ENCODE results near the gene NAT9. TPM values are rescaled to one million over a fixed set of nuclear protein-coding genes. Genes with fewer than 3 reads are reported as not detected.
A peak's percentile ranks its signal among the peaks of the same experiment; 100 is the strongest.

Gene NAT9
- total RNA-seq, 3 donors from 2014 or later: 63.1 to 68.7 (median 65.9) TPM

DNA sequence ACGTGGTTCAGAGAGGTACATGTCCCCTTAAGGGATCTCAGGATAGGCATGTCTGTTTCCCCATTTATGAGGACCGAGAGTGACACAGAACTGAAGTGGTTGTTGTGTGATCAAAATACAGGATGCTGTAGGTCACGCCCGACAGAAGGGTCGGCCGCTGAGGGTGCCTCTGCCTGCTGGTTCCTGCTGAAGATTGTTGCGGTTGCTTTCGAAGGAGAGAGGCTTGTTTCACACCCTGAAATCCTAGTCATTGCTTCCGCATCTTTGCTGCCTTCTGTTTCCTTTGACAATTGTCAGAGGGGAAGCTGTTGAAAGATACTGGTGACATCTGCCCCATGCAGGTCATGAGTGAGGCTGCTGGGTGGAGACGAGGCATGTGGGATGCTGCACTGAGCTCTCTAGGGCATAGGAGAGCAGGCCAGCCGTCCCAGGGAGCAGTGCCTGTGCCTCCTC is 3.8 kb upstream of the NAT9 start:
- Mint-ChIP-seq H3K27me3 (ENCODE audit: low read depth) (no peaks in the 10 kb centered on the region), H3K4me3 (peak overlapping the region; percentile 68), H3K4me1 (ENCODE audit: low read depth) (peaks cover 77% of the 10 kb centered on the region), H3K9me3 (no peaks in the 10 kb centered on the region), H3K36me3 (ENCODE audit: insufficient read depth) (peaks cover 9% of the 10 kb centered on the region)
- DNase-seq (peak; percentile 36), ATAC-seq (peak; percentile 70)

DNA sequence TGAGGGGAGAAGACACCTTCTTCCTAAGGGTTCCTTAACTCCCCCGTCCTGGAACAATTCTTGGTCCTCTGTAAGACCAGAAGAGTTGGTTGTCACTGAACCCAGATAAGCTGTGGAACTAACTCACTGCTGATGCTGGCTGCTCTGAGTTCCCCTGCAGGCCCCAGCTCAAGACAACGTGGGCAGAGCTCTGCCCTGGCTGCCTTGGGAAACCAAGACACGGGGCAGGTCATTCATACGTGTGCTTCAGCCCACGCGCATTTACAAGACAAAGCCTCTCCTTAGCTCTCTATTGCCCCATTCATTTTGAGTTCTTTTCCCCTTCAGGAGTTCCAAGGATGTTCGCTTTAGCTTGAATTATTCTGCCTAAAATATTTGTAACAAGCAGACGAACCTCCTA is 3.4 kb upstream of the NAT9 start:
- Mint-ChIP-seq H3K27me3 (ENCODE audit: low read depth) (no peaks in the 10 kb centered on the region), H3K4me1 (ENCODE audit: low read depth) (peaks cover 72% of the 10 kb centered on the region), H3K4me3 (peak overlapping the region; percentile 68), H3K9me3 (no peaks in the 10 kb centered on the region), H3K36me3 (ENCODE audit: insufficient read depth) (peaks cover 9% of the 10 kb centered on the region)
- DNase-seq (no peak), ATAC-seq (peak; percentile 0 to 4)

DNA sequence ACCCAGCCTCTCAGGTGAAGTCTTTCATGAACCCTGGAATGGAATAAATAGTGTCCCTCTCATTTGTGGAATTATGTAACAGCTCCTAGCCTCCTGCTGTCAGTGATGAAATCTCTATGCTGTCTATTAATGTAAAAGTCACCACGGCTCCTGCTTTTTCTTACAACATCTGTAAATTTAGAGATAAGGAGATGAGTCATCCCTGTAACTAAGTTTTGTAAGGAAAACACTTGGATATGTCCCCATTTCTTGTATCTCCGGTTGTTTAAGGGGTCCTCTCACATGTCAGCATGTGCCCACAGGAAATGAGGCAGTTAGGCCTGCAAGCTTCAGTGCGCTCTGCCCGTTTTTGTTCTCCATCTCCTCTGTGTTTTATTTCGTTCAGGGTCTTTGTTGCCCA is 2.8 kb upstream of the NAT9 start:
- no peaks in the 10 kb centered on the region for H3K9me3 Mint-ChIP-seq
- no peak overlapping the region for H3K4me3 Mint-ChIP-seq
- peaks cover 69% of the 10 kb centered on the region for H3K4me1 Mint-ChIP-seq (ENCODE audit: low read depth)
- no peak for ATAC-seq
- peaks cover 11% of the 10 kb centered on the region for H3K36me3 Mint-ChIP-seq (ENCODE audit: insufficient read depth)
- H3K27me3 Mint-ChIP-seq (ENCODE audit: low read depth): no peaks in the 10 kb centered on the region
- DNase-seq: no peak

DNA sequence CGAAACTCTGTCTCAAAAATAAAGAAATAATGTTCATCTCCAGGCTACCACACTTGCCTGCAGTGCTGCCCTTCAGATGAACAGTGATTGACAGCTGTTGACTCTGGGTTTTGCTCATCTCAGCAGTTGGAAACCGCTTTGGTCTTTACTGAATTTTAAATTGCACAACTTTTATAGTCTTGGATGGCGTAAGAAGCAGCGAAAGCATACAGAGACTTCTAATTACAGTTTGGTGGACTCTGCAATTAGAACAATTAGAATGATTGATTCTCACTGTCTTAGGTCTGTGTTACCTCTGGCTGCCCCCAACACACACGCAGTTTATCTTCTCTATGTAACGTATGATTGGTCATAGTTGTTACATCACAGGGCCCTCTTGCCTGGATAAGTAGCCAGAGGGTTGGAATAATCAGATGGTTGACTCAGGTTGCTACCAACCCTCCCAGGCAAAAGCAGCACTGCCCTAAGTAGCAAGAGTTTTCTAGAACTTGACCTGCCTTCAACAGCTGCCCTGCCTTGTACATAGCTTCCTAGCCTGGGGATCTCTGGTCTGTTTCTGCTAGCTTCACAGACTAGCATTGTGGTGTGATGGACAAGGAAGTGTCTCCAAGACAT is 1.9 kb upstream of the NAT9 start:
- peaks cover 70% of the 10 kb centered on the region for H3K4me1 Mint-ChIP-seq (ENCODE audit: low read depth)
- H3K4me3 Mint-ChIP-seq: peak overlapping the region; percentile 64
- H3K27me3 Mint-ChIP-seq (ENCODE audit: low read depth): no peaks in the 10 kb centered on the region
- peaks cover 14% of the 10 kb centered on the region for H3K36me3 Mint-ChIP-seq (ENCODE audit: insufficient read depth)
- H3K9me3 Mint-ChIP-seq: no peaks in the 10 kb centered on the region
- ATAC-seq: no peak
- DNase-seq: no peak

DNA sequence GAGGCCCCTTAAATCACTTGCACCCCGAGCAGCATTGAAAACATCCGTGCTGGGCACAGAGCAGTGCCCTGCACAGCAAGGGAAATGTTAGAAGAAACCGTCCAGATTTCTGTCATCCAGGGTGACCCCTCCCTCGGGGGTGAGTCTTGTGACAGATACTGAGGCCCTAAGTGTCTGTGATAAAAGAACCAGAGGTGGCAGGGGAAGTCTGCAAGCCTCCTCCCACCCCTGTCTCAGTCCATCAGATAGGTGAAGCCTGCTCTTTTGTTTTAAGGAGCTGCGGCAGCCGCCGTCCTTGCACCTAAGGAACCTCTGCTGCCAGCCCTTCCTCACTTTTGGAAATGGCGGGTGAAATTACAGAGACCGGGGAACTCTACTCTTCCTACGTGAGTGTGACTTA is 845 bp upstream of the NAT9 start:
- Mint-ChIP-seq H3K9me3 (no peaks in the 10 kb centered on the region), H3K4me3 (peak overlapping the region; percentile 100), H3K27me3 (ENCODE audit: low read depth) (no peaks in the 10 kb centered on the region), H3K36me3 (ENCODE audit: insufficient read depth) (peaks cover 17% of the 10 kb centered on the region), H3K4me1 (ENCODE audit: low read depth) (peaks cover 66% of the 10 kb centered on the region)
- ATAC-seq (no peak), DNase-seq (no peak)

DNA sequence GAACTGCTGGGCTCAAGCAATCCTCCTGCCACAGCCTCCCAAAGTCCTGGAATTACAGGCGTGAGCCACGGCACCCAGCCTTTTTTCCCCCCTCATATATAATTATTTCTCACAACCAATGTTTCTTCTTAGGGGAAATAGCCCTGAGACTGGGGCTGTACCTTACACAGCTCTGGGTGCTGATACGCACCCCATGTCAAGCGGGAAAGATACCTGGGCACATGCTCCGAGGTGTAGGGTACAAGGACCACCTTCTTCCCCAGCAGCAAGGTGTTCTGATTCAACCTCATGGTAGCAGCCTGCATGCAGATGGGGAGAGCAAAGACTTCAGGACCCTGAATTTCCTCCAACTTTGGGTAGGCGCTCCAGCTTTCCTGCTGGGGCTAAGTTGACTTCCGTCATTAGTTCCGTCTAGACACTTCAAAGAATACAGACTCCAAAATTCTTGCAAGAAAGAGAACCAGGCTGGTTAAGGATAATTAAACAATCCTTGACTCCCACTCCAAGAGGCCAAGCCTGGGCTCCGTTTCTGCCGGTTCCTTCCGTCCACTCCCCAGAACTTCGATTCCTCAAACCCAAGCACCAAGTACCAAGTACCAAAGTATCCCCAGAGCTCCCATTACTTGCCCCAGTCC is 619 bp downstream of the NAT9 start:
- H3K27me3 Mint-ChIP-seq (ENCODE audit: low read depth): no peaks in the 10 kb centered on the region
- H3K9me3 Mint-ChIP-seq: no peaks in the 10 kb centered on the region
- peak overlapping the region; percentile 100 for H3K4me3 Mint-ChIP-seq
- no peak for DNase-seq
- no peak for ATAC-seq
- H3K4me1 Mint-ChIP-seq (ENCODE audit: low read depth): peaks cover 57% of the 10 kb centered on the region
- peaks cover 23% of the 10 kb centered on the region for H3K36me3 Mint-ChIP-seq (ENCODE audit: insufficient read depth)

DNA sequence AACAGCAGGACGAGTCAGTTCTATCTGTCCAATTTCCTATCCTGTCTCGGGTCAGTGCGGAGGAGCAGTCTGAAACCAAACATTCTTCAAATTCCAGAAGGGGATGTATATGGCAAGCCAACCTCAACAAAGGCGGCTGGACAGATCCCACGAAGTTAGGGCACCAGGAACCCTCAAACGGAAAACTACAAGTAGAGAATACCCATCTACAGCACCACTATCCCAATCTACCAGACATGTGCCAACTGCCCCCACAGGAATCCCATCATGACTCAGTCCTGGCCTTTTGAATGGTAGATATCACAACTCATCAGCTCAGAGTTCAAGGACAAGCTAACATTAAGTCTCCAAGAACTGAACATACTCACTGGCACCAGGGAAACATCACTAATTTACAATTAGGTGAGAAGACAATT is 2.3 kb downstream of the NAT9 start:
- DNase-seq (no peak), ATAC-seq (no peak)
- Mint-ChIP-seq H3K27me3 (ENCODE audit: low read depth) (no peaks in the 10 kb centered on the region), H3K9me3 (no peaks in the 10 kb centered on the region), H3K4me1 (ENCODE audit: low read depth) (peaks cover 46% of the 10 kb centered on the region), H3K4me3 (peak overlapping the region; percentile 100), H3K36me3 (ENCODE audit: insufficient read depth) (peaks cover 27% of the 10 kb centered on the region)

DNA sequence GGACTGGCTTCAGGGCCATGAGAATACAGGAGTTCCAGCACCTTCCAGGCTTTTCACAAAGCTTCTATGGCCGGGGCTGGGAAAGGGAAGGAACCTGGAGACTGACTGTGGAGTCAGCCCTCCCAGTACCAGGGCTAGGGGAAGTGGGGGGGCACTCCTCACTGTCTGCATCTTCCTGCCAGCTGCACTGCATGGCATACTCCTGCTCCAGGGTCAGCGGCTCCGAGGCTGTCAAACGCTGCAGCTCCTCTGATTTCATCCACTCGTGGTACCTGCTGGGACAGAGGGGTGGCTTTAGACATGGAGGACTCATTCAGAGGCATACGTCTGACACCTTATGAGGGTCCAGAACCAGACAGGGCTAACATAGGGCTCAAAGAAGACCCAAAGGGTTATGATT is 2.7 kb downstream of the NAT9 start:
- Mint-ChIP-seq H3K4me3 (peak overlapping the region; percentile 100), H3K36me3 (ENCODE audit: insufficient read depth) (peaks cover 32% of the 10 kb centered on the region), H3K4me1 (ENCODE audit: low read depth) (peaks cover 46% of the 10 kb centered on the region), H3K9me3 (no peaks in the 10 kb centered on the region), H3K27me3 (ENCODE audit: low read depth) (no peaks in the 10 kb centered on the region)
- DNase-seq: no peak
- ATAC-seq: no peak

DNA sequence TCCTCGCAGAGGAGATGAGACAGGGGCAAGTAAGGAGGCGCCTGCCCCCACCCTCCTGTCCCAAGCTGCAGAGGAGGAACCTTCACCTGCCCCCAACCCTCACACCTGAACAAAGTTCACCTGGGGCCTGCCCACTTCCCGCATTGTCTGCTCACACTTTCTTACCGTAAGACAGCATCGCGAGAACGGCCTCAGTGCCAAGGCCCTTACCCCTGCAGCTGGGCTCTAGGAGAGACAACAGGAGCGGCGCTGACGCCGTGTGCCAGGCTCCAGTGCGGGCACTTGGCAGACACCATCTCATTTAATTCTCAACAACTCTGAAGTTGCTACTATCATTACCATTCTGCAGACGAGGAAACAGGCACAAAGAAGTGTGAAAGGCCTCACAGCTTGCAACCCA is 4.1 kb downstream of the NAT9 start:
- Mint-ChIP-seq H3K36me3 (ENCODE audit: insufficient read depth) (peaks cover 30% of the 10 kb centered on the region), H3K9me3 (no peaks in the 10 kb centered on the region), H3K4me1 (ENCODE audit: low read depth) (peaks cover 36% of the 10 kb centered on the region), H3K4me3 (no peak overlapping the region), H3K27me3 (ENCODE audit: low read depth) (no peaks in the 10 kb centered on the region)
- ATAC-seq (no peak), DNase-seq (no peak)

DNA sequence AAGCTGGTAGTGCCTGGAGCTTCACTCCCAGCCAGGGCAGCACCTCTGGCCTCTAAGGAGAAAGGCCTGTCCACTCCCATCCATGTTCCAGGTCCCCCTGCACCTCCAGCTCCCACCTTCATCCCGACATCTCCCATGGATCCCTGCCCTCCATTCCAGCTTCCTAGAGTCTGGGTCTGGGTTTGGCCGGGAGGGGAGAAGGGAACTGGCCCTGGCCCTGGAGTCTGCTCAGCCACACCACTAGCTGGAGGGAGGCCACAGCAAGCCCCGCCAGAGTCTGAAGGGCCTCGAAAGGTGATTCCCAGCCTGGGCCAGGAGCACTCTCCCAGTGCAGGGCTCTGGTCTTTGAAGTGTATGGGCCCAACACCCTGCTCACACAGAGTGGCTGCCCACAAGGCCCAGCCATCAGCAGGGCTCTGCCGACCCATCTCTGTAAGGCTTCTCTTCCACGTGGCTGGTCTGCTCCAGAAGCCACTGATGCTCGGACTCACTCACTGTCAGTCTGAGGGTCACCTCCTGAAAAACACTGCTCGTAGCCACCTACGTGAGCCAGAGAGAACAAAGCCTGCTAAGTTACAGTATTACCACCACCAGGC is 4.7 kb downstream of the NAT9 start:
- DNase-seq (no peak), ATAC-seq (no peak)
- no peaks in the 10 kb centered on the region for H3K27me3 Mint-ChIP-seq (ENCODE audit: low read depth)
- H3K4me1 Mint-ChIP-seq (ENCODE audit: low read depth): peaks cover 32% of the 10 kb centered on the region
- H3K4me3 Mint-ChIP-seq: no peak overlapping the region
- H3K9me3 Mint-ChIP-seq: no peaks in the 10 kb centered on the region
- H3K36me3 Mint-ChIP-seq (ENCODE audit: insufficient read depth): peaks cover 32% of the 10 kb centered on the region

DNA sequence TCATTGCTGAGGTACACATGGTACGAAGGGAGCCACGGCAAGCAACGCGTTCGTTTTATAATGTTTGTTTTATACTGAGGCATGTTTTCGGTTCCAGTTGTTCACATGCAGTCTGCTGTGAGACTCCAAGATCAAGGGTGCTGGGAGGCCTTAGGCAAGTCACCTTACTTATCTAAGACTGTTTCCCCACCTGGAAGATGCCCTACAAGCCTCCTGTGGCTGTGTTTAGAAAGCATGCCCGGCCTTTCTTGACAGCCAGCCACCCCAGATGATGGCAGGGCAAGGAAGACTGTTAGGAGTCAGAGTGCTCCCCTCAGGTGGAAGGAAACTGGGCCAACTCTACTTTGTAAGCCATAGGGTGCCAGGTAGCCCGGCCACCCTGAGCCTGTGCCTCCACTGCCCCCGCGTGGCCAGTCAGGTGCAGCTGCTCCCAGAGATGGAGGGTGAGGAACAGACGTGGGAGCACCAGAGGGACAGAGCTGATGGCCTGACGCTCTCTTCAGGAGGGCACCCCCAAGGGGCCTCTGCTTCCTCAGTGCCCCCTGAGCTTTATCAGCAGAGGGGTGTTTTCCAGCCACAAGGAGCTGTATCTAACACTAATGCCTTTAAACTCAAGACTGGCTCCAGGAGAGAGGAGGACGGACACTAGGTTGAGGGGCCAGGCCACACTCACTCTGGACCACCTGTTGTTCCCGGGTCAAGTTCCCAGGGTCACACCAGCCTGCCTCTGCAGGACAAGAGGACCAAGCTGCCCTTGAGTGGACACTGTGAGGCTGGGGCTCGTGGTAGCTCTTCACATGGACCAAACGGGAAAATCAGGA is 5.4 kb downstream of the NAT9 start:
- DNase-seq (peak; percentile 72), ATAC-seq (peak; percentile 90 to 92)
- Mint-ChIP-seq H3K27me3 (ENCODE audit: low read depth) (no peaks in the 10 kb centered on the region), H3K4me1 (ENCODE audit: low read depth) (peaks cover 27% of the 10 kb centered on the region), H3K36me3 (ENCODE audit: insufficient read depth) (peaks cover 31% of the 10 kb centered on the region), H3K4me3 (no peak overlapping the region), H3K9me3 (no peaks in the 10 kb centered on the region)

DNA sequence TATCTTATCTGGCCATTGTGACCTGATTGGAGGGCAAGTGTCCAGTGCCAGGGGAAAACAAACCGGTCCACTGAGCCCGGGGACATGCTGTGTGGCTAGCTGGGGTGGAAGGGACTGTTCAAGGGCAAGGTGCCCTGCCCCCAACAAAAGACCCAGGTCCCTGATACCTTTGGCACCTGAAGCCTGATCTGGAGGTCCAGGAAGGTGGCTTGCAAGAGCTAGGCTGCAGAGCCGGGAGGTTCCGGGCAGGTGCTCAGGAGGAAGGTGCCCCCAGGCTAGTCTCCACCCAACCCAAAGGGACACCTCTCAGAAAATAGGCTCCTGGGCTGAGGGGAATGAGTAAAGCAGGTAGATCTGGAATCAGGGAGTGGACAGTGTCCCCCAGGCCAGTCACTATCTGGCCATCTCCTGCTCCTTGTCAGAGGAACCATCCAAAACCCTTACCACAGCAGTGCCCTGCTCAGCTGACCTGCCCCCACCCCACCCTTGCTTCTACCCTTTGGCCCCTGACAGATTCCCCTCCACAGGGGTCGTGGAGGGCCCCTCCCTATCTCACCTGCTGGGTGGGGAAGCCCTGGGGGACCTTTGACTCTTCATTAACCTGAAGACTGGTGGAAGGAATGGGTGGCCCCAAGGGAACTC is 6.2 kb downstream of the NAT9 start:
- ATAC-seq: no peak
- Mint-ChIP-seq H3K9me3 (no peaks in the 10 kb centered on the region), H3K36me3 (ENCODE audit: insufficient read depth) (peaks cover 30% of the 10 kb centered on the region), H3K4me1 (ENCODE audit: low read depth) (peaks cover 22% of the 10 kb centered on the region), H3K4me3 (no peak overlapping the region), H3K27me3 (ENCODE audit: low read depth) (no peaks in the 10 kb centered on the region)
- DNase-seq: no peak

DNA sequence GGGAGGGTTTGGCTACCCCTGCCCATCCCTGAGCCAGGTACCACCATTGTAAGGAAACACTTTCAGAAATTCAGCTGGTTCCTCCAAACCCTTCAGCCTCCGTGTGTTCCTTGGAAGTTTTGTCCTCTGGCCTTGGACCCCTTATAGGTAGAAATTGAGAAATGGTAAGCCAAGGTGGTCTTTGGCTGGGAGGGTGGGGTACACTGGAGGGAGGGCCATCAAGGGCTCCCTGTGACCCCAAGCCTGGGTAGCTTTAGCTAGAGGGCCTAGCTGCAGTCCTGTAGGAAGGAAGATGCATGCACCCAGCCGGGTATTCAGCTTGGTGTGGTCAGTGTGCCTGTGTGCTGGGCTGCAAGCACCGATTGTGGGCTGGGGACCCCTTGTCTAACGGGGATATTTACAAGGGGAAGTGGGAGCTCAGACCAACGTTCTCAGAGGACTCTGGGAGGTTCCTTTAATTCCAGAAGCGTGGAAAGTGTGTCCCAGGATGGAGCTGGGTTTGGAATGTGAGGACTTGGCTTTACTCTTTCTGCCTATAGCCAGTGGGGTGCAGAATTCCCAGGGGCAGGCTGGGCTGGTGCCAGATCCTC is 6.8 kb downstream of the NAT9 start:
- DNase-seq (no peak), ATAC-seq (no peak)
- no peaks in the 10 kb centered on the region for H3K27me3 Mint-ChIP-seq (ENCODE audit: low read depth)
- no peaks in the 10 kb centered on the region for H3K9me3 Mint-ChIP-seq
- no peak overlapping the region for H3K4me3 Mint-ChIP-seq
- H3K36me3 Mint-ChIP-seq (ENCODE audit: insufficient read depth): peaks cover 30% of the 10 kb centered on the region
- H3K4me1 Mint-ChIP-seq (ENCODE audit: low read depth): peaks cover 22% of the 10 kb centered on the region

DNA sequence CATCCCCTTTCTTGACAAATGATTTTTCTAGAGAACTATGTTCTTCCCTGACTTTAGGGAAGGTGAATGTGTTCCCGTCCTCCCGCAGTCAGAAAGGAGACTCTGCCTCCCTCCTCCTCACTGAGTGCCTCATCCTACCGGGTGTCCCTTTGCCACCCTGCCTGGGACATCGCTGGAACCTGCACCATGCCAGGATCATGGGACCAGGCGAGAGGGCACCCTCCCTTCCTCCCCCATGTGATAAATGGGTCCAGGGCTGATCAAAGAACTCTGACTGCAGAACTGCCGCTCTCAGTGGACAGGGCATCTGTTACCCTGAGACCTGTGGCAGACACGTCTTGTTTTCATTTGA is 7.4 kb downstream of the NAT9 start:
- ATAC-seq: no peak
- no peaks in the 10 kb centered on the region for H3K9me3 Mint-ChIP-seq
- H3K4me3 Mint-ChIP-seq: no peak overlapping the region
- H3K4me1 Mint-ChIP-seq (ENCODE audit: low read depth): peaks cover 17% of the 10 kb centered on the region
- peaks cover 28% of the 10 kb centered on the region for H3K36me3 Mint-ChIP-seq (ENCODE audit: insufficient read depth)
- DNase-seq: no peak
- no peaks in the 10 kb centered on the region for H3K27me3 Mint-ChIP-seq (ENCODE audit: low read depth)
